Astrocyte of the spinal cord (primary cell): Measurements from ENCODE around the gene DPP10.

Experiments
- DNase-seq: peaks from one replicate; pipeline ENCODE4 v3.0.0; 2011; ENCODE audit warnings: low read depth, low spot score
- H3K4me3 ChIP-seq: 2 replicates; pipeline ENCODE4 v1.5.1; 2011; ENCODE audit warnings: low read depth, mild to moderate bottlenecking, low read length, moderate library complexity
- CTCF ChIP-seq: IDR thresholded peaks from 2 replicates; pipeline ENCODE4 v1.5.1; 2012; ENCODE audit warnings: low read depth, mild to moderate bottlenecking, low read length, inconsistent platforms
- in situ Hi-C: cut with HindIII; loops from 2 replicates; pipeline ENCODE4 v1.10.0; 2017; ENCODE audit warnings: low sequenced_read_pairs

DPP10 gene

DNA sequence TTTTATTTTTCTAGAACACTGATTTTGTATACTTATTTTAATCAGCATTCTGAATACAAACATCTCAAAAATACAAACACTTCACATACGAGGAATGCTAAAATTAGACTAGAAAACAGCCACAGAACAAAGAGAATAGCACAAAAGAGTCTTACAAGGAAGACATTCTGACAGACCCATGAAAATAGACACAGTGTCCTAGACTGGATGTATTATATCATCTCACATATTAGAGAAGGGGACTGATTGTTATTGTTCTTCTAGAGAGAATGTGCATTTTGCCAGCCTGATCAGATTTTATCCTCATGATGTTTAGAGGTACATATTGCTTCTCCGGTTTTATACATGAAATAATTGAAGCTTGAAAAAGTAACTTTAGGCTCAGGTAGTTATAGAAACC is 357.9 kb downstream of the DPP10 start:
- in situ Hi-C loops: no loop called here
- TF ChIP-seq CTCF: no peak
- no peak overlapping the region for H3K4me3 ChIP-seq
- DNase-seq: no peak

- in situ Hi-C loops: no loop called here
- H3K4me3 ChIP-seq: no peak overlapping the region
- no peak for TF ChIP-seq CTCF
- DNase-seq: no peak
These were observed 362.8 kb downstream of the DPP10 start for GRCh38 chr2:114805195-114805594.

GRCh38 chr2:114810092-114810491 is 367.7 kb downstream of the DPP10 start:
- H3K4me3 ChIP-seq: no peak overlapping the region
- TF ChIP-seq CTCF: no peak
- DNase-seq: no peak
- in situ Hi-C loops: no loop called here

- no peak for TF ChIP-seq CTCF
- no peak for DNase-seq
- no peak overlapping the region for H3K4me3 ChIP-seq
- in situ Hi-C loops: no loop called here
These were observed 369.8 kb downstream of the DPP10 start for GRCh38 chr2:114812261-114812660.

- in situ Hi-C loops: no loop called here
- no peak overlapping the region for H3K4me3 ChIP-seq
- no peak for TF ChIP-seq CTCF
- DNase-seq: no peak
These were observed 371.9 kb downstream of the DPP10 start for GRCh38 chr2:114814355-114814754.

GRCh38 chr2:114821055-114821454 is 378.6 kb downstream of the DPP10 start:
- H3K4me3 ChIP-seq: no peak overlapping the region
- DNase-seq: no peak
- TF ChIP-seq CTCF: no peak
- in situ Hi-C loops: no loop called here

DNA sequence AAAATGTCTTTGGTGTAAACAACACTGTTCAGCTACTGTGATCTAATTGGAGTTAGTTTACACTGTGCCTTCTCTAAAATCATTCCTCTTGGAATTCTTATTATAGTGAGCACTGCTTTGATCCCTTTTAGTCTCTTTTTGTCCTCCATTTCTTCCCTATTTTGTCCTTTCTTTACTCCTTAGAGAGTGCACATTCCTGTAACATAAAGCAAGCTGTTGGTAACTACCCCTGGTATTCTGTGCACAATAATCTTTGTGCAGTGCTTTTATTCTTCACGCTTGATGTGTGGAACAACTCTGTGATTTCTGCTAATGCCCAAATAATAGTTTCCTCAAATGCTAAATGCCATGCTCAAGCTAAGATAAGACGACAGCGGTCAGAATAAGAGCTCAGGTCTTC is 401.5 kb downstream of the DPP10 start:
- no peak for TF ChIP-seq CTCF
- no peak for DNase-seq
- in situ Hi-C loops: no loop called here
- H3K4me3 ChIP-seq: no peak overlapping the region
